NCI-H146 (cell line): ENCODE data around the gene GPATCH2L.

ENCODE experiments used
- DNase-seq: peaks from one replicate; lab custom pipeline; 2025; lab: John Stamatoyannopoulos, UW

Gene GPATCH2L

DNA sequence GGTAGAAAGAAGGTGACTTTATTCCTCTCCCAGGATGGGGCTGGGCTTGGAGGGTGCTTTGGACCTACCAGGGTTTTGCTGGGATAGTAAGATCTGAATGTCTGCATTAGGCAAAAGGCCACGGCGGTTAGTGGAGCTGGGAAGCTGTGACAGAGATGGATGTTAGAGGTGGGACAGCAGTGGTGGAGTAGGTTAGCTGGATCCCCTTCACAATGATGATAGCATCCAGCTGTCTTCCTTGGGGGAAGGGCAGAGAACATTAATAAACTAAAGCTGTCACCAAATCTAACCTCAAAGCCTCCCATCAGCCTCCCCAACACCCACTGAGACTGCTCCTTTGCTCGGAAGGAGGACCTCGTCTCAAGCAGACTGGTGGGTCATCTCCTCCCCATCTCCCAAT is 104.8 kb downstream of the GPATCH2L start:
- DNase-seq, result no peak

DNA sequence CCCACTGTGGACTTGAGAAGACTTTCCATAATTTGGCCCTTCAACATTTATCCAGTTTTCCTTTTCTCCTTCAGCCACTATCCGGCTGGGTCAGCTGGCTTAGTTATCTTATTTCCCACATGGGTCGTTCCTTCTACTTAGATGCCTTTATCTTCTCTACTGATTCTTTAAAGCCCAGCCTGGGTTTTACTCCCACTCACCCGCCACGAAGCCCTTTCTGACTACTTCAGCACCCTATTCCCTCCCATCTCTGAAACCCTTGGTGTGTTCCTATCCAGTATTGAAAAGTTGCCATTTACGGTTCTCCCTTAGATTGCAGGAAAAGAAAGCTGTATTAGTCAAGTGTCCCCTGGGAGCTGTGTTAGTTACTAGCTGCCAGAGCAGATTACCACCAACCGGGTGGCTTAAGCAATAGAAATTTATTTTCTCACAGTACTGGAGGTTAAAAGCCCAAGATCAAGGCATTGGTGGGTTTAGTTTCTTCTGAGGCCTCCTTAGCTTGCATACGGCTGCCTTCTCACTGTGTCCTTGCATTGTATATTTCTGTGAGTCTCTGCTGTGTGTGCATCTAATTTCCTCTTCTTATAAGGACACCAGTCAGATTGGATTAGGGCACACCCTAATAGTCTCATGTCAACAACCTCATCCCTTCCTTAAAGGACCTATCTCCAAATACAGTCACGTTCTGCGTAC is 105.5 kb downstream of the GPATCH2L start:
- no peak for DNase-seq

GRCh38 chr14:76257842-76258397 is 106.2 kb downstream of the GPATCH2L start:
- no peak for DNase-seq

GRCh38 chr14:76259029-76259735 is 107.5 kb downstream of the GPATCH2L start:
- DNase-seq, result no peak

GRCh38 chr14:76260749-76261148 is 109.0 kb downstream of the GPATCH2L start:
- DNase-seq, result no peak

- peak; percentile 83 for DNase-seq
Measured at GRCh38 chr14:76261371-76261811, 109.7 kb downstream of the GPATCH2L start.

DNA sequence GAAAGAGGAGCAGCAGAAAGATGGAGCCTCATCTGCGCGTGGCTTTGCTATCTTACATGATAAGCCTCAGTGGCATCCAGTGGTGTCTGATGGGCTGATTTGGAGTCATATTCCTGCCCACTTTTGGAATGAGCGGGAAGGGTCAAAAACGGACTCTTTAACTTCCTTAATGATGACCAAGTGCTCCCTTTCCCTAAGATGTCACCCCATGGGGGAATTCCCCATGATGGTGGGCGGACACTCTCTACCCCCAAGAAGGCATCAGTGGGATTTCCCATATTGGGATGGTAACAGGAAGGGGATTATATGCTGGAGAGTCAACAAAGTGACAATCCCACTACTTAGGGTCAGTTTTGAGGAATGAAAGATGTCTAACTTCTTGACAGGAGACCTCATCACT is 110.9 kb downstream of the GPATCH2L start:
- DNase-seq, result no peak
